Esophagus squamous epithelium (tissue), 4 donors: Measurements from ENCODE around the gene HHIP.

Experiments
- POLR2A ChIP-seq, 4 donors: fragments of 450-650 bp; IDR thresholded peaks; one replicate each; pipeline ENCODE4 v1.6.1; 2017; ENCODE audit warnings: antibody characterized with exemption in 4 of 4, mild to moderate bottlenecking in 4 of 4, moderate library complexity in 3 of 4
- TF ChIP-seq, protein P1 (sequence below), 6 experiments: fragments of 450-650 bp in 4 of 6; fragments of 200-600 bp in 2 of 6; sonication (generic) in 2 of 6; IDR thresholded peaks; one replicate each; pipeline ENCODE4 v1.5.1; 2016 to 2019; ENCODE audit warnings: antibody characterized with exemption in 6 of 6, mild to moderate bottlenecking in 4 of 6, moderate library complexity in 4 of 6

DNA sequence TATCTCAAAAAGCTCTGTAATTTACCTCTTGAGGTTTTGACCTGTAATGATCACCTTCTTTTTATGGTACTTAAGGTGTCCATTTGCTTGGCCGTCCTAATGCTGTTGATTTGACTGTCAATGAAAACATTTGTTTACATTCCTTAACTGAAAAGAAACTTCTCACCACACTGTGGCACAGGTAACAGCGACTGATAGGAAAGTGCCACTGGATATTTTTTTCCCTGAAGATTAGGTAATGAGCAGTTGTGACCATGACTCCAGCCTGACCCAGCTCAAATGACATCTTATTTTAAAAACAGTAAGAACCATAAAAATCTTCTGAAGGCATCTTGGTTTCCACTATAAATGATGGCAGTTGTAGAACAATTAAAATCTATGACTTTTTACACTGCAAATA lies 87.6 kb downstream of the HHIP start:
- TF ChIP-seq POLR2A (IDR thresholded peaks at IDR 0.05) = no peak
- TF ChIP-seq, protein P1, sequence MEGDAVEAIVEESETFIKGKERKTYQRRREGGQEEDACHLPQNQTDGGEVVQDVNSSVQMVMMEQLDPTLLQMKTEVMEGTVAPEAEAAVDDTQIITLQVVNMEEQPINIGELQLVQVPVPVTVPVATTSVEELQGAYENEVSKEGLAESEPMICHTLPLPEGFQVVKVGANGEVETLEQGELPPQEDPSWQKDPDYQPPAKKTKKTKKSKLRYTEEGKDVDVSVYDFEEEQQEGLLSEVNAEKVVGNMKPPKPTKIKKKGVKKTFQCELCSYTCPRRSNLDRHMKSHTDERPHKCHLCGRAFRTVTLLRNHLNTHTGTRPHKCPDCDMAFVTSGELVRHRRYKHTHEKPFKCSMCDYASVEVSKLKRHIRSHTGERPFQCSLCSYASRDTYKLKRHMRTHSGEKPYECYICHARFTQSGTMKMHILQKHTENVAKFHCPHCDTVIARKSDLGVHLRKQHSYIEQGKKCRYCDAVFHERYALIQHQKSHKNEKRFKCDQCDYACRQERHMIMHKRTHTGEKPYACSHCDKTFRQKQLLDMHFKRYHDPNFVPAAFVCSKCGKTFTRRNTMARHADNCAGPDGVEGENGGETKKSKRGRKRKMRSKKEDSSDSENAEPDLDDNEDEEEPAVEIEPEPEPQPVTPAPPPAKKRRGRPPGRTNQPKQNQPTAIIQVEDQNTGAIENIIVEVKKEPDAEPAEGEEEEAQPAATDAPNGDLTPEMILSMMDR (IDR thresholded peaks at IDR 0.05) = no peak
